ENCODE measurements around the gene SLC25A26. TPM values are rescaled to one million over a fixed set of nuclear protein-coding genes. Genes with fewer than 3 reads are reported as not detected.

The SLC25A26 gene
- total RNA-seq, 2 donors from 2014 or later, result 19.1 to 22.4 TPM

- Histone ChIP-seq H3K27ac (no peak overlapping the region), H3K9me3 (peaks cover 0 to 5% of the 10 kb centered on the region in 2 donors), H3K4me3 (no peak overlapping the region), H3K36me3 (no peaks in the 10 kb centered on the region), H3K4me1 (no peaks in the 10 kb centered on the region), H3K27me3 (no peaks in the 10 kb centered on the region)
- TF ChIP-seq, protein P1, sequence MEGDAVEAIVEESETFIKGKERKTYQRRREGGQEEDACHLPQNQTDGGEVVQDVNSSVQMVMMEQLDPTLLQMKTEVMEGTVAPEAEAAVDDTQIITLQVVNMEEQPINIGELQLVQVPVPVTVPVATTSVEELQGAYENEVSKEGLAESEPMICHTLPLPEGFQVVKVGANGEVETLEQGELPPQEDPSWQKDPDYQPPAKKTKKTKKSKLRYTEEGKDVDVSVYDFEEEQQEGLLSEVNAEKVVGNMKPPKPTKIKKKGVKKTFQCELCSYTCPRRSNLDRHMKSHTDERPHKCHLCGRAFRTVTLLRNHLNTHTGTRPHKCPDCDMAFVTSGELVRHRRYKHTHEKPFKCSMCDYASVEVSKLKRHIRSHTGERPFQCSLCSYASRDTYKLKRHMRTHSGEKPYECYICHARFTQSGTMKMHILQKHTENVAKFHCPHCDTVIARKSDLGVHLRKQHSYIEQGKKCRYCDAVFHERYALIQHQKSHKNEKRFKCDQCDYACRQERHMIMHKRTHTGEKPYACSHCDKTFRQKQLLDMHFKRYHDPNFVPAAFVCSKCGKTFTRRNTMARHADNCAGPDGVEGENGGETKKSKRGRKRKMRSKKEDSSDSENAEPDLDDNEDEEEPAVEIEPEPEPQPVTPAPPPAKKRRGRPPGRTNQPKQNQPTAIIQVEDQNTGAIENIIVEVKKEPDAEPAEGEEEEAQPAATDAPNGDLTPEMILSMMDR (IDR thresholded peaks at IDR 0.05), result no peak
- no peak for DNase-seq (ENCODE audit: low spot score)
These were observed 16.8 kb downstream of the SLC25A26 start for GRCh38 chr3:66237552-66237951.

GRCh38 chr3:66239513-66240123, 18.8 kb downstream of the SLC25A26 start:
- DNase-seq (ENCODE audit: low spot score), result no peak
- no peaks in the 10 kb centered on the region for H3K27me3 ChIP-seq

GRCh38 chr3:66241466-66241865, 20.7 kb downstream of the SLC25A26 start:
- H3K9me3 ChIP-seq, result peaks cover 0 to 5% of the 10 kb centered on the region in 2 donors
- TF ChIP-seq, protein P1 (IDR thresholded peaks at IDR 0.05), result no peak
- DNase-seq (ENCODE audit: low spot score), result no peak
- no peak overlapping the region for H3K4me3 ChIP-seq
- H3K36me3 ChIP-seq, result peaks cover 10% of the 10 kb centered on the region
- H3K4me1 ChIP-seq, result no peaks in the 10 kb centered on the region
- no peaks in the 10 kb centered on the region for H3K27me3 ChIP-seq
- no peak overlapping the region for H3K27ac ChIP-seq

More at GRCh38 chr3:66239513-66240123, 18.8 kb downstream of the SLC25A26 start:
- Histone ChIP-seq H3K4me3 (no peak overlapping the region), H3K27ac (no peak overlapping the region), H3K36me3 (peaks cover 10% of the 10 kb centered on the region), H3K4me1 (no peaks in the 10 kb centered on the region), H3K9me3 (peaks cover 0 to 5% of the 10 kb centered on the region in 2 donors)
- TF ChIP-seq, protein P1 (IDR thresholded peaks at IDR 0.05), result no peak

GRCh38 chr3:66242788-66243464, 22.1 kb downstream of the SLC25A26 start:
- Histone ChIP-seq H3K27ac (no peak overlapping the region), H3K9me3 (peaks cover 0 to 5% of the 10 kb centered on the region in 2 donors), H3K36me3 (peaks cover 10% of the 10 kb centered on the region), H3K4me3 (no peak overlapping the region), H3K27me3 (no peaks in the 10 kb centered on the region), H3K4me1 (no peaks in the 10 kb centered on the region)
- DNase-seq (ENCODE audit: low spot score), result no peak
- TF ChIP-seq, protein P1 (IDR thresholded peaks at IDR 0.05), result no peak

GRCh38 chr3:66248641-66249040, 27.8 kb downstream of the SLC25A26 start:
- Histone ChIP-seq H3K36me3 (peaks cover 6% of the 10 kb centered on the region), H3K27me3 (no peaks in the 10 kb centered on the region), H3K4me1 (no peaks in the 10 kb centered on the region), H3K4me3 (no peak overlapping the region), H3K9me3 (no peaks in the 10 kb centered on the region), H3K27ac (no peak overlapping the region)
- TF ChIP-seq, protein P1 (IDR thresholded peaks at IDR 0.05), result no peak
- no peak for DNase-seq (ENCODE audit: low spot score)
